CD4-positive, alpha-beta T cell treated with Interleukin-10 for 1 hour (primary cell): Measurements from ENCODE around the gene CASP8.
"Not testable (repeated sequence)": the region's sequence is repeated elsewhere in the genome, so short reads cannot be mapped to it uniquely, and the experiment has no call there.

Source experiments
- DNase-seq: peaks from one replicate; pipeline ENCODE4 v3.0.0-alpha.2; 2020

Gene CASP8

DNA sequence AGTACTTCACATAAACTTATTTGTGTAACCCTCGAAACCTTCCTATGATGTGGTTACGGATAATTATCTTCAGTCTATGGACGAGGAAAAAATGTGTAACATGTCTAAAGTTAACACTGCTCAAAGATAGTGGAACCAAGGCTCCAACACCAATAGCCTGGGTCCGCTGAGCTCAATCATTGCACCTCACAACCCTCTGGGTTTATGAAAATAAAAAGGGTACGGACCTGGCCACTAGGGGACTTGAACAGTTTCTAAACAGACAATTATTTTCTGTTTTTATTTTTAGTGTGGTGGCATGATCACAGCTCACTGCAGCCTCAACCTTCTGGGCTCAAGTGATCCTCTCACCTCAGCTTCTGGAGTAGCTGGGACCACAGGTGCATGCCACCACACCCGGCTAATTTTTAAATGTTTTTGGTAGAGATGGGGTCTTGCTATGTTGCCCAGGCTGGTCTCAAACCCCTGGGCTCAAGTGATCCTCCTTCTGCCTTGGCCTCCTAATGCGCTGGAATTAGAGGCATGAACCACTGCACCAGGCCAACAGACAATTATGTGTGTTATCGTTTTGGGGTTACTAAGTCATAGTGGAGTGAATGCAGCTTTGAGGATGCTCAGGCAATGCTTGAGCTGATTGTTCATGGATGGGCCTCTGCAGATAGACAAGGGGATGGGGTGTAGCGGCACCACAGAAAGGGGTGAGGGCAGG, 10.1 kb downstream of the CASP8 start:
- no peak for DNase-seq

DNA sequence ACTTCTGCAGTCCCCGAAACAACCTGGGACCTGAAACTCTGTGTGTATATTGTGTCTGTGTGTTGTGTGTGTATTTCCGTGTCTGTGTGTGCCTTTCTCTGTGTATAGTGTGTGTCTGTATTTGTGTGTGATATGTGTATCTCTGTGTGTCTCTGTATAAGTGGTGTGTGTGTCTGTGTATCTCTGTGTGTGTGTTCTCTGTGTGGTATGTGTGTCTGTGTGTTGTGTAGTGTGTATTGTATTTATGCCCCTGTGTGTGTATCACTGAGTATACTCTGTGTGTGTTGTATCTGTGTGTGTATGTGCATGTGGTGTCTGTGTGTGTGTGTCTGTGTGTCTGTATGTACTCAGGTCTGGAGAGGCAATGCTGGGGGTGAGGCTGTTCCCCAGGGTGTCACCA, 11.6 kb downstream of the CASP8 start:
- DNase-seq, result no peak

DNA sequence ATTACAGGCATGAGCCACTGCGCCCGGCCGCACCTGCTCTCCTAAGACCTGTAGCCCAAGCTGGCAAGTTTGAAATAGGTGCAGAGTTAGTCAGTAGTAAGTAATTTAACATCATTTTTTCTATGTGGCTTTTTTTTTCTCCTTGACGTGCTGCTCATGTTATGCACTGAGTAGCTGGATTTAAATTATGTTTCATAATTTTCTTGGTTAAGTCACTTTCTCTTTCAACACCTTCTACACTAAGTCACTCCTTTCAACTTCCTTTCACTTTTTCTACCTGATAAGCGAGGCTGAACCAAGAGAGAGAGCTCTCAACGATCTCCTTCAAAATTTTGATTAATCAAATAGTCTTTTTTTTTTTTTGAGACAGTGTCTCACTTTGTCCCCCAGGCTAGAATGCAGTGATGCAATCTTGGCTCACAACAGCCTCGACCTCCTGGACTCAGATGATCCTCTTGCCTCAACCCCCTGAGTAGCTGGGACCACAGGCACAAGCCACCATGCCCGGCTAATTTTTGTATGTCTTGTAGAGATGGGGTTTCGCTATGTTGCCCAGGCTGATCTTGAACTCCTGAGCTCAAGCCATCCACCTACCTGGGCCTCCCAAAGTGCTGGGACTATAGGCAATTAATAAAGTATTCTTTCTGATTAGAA, 13.1 kb downstream of the CASP8 start:
- DNase-seq, result no peak

DNA sequence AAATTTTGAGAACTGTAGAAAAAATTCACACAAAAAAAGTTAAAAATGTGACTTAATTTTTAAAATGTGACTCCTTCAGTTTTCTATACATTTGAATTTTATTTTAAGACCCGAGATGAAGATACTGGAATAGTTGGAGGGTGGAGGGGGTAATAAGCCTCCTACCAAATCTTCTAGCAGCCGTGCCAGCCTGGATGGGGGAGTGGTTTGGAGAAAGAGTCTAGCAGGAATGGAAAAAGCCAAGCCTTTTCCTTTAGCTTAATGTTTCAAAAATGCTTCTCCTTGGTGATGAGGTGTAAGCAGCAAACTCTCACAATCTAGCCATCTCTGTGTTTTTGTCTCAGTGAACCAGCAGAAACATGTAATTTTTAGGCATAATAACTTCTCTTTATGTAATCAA, 14.7 kb downstream of the CASP8 start:
- no peak for DNase-seq

DNA sequence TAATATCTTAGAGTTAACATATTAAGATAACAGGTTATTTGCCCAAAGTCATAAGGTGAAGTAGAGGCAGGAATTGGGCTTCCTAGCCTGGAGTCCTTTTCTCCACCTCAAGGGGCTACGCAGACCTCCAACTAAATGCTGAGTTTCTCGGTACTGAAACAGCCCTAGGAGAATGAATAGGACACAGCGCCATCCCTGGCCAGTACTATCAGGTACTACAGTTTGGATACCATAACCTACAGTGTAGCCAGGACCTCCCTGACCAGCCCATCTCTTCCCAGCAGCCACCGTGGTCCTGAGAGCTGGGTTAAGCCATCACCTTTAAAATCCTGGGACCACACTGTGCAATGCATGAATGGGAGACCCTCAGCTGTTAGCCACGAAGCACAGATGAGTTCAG, 15.7 kb downstream of the CASP8 start:
- no peak for DNase-seq

DNA sequence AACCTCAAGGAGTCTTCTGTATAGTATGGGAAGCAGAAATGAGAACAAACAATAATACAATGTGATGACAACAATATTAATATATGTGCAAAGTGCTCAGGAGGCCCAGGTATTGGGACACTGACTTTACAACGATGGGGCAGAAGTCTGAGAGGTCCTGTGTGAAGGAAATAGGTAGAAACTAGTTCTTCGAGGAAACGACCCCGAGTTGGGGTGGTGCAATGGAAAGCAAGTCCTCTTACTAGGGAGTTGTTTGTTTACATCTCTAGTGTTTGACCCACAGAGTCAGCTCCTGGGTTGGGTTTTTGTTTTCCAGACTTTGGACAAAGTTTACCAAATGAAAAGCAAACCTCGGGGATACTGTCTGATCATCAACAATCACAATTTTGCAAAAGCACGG, 16.2 kb downstream of the CASP8 start:
- DNase-seq, result no peak

DNA sequence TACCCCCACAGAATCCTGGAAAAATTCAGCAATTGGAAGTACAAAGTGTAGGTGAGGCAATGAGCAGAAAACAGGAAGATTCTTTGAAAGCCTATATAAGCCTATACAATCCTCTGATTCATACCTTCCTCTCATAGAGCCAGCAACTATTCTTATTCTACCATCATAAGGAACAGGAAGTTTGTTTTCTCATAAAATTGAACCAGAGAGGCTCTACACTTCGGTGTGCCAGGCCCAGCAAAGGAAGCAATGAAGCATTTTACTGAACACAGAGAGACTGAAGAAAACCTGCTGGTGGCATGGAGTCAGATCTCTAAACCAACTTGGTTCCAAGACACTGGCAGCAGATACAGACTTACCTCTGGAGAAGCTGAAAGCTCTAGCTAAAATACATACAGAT, 18.7 kb downstream of the CASP8 start:
- no peak for DNase-seq

DNA sequence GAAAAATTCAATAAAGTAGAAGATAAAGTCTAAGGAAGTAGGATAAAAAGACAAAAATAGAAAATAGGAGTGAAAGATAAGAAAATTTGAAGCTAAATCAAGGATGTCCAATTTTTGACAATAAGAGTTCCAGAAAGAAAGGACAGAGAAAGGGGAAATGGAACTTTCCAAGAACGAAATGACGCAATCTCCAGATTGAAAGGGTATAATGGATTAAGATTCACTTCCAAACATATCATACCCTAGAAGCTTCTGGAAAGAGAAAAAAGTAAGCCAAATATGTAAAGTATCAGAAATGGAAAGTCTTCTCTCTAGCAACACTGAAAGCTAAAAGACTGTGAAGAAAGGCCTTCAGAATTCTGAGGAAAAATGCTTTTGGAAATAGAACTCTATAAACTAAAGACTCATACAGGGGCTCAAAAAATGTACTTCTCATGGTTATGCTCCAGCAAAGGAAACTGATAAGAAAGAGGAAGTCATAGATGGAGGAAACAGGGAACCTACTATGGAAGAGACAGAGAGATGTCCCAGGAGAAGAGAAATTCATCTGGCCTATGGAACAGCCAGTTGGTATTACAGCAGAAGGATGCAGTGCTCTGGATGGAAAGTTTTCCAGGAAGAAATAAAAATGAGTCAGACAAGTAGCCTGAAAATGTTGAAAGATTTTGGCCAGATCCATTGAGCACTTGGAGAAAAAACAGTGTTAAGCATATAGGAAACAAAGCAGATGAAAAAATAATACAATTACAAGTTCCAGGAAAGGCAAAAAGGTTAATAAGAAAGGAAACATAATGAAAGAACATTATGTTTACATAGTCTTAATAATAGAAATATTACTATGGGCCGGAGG, 20.1 kb downstream of the CASP8 start:
- DNase-seq, result no peak

DNA sequence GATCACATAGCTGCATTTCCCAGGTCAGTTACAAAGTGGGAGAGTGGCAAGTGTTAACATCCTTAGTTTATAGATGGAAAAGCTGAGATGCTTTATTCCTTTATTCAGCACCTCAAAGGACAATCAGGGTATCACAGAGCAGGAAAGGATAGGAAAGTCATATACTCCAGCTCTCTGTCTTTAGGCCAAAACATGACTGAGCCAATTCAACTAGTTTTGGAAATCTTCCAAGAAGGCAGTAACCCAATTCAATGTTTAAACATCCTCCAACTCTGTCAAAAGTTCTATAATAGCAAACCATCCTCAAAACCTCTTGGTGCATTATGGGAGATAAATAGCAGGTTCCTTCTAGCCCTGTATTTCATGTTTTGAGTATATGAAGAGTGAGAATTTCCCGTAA, 25.2 kb downstream of the CASP8 start:
- no peak for DNase-seq

DNA sequence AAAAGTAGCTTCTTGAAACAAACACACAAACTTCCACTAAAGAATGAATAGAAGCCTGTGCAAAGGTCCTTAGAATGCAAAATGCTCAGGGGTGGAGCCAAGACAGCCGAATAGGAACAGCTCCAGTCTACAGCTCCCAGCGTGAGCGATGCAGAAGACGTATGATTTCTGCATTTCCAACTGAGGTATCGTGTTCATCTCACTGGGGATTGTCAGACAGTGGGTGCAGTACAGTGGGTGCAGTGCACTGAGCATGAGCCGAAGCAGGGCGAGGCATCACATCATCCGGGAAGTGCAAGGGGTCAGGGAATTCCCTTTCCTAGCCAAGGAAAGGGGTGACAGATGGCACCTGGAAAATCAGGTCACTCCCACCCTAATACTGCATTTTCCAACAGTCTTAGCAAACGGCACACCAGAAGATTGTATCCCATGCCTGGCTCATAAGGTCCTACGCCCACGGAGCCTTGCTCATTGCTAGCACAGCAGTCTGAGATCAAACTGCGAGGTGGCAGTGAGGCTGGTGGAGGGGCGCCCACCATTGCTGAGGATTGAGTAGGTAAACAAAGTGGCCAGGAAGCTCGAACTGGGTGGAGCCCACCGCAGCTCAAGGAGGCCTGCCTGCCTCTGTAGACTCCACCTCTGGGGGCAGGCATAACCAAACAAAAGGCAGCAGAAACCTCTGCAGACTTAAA, 30.3 kb downstream of the CASP8 start:
- not testable (repeated sequence) for DNase-seq

DNA sequence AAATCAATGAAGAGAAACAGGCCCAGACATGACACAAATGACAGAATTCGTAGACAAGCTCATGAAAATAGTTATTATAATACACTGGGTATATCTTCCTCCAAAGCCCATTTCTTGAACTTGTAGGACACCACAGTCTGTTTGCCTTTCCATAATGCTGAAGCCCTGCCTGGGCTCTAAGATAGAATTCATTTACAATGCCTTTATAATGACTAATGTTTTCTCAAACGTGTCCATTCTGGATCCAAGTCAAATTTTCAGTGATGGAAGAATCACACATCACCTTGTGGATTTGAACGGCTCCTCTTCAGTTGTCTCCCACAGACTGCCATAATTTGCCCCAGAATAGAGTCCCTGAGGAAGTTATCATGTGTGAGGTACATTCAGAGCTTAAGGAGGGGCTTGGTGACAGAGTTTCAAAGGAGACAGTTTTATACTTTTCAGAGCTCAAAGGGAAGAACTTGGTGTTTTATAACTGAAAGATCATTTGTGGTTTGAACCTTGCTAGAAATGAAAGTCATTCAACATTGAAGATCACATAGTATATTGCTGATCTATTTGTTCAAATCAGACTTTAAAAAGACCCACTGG, 38.2 kb downstream of the CASP8 start:
- DNase-seq, result no peak

DNA sequence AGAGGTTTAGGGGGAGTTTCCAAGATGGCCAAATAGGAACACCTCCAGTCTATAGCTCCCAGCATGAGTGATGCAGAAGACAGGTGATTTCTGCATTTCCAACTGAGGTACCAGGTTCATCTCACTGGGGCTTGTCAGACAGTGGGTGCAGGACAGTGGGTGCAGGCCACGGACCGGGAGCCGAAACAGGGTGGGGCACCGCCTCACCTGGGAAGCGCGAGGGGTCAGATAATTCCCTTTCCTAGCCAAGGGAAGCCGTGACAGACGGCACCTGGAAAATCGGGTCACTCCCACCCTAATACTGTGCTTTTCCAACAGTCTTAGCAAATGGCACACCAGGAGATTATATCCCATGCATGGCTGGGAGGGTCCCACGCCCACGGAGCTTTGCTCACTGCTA, 39.6 kb downstream of the CASP8 start:
- not testable (repeated sequence) for DNase-seq

DNA sequence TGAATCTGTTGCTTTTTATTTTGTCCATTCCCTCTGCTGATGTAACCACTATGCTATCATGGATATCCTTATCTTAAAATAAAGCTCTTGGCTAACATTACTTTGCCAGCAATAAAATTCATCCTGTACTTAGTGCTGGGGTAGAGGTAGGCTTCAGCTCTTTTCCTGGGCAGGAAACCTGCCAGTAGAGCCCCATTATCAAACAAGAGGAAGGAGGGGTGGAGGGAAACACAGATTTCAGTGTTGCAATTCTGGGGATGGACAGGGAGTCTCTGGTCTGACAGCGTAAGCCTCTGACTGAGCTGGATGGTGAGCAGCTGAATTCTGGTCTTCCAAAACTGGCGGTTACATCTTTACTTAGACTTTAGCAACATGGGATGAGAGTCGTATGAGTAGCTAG, 47.5 kb downstream of the CASP8 start:
- DNase-seq, result no peak

DNA sequence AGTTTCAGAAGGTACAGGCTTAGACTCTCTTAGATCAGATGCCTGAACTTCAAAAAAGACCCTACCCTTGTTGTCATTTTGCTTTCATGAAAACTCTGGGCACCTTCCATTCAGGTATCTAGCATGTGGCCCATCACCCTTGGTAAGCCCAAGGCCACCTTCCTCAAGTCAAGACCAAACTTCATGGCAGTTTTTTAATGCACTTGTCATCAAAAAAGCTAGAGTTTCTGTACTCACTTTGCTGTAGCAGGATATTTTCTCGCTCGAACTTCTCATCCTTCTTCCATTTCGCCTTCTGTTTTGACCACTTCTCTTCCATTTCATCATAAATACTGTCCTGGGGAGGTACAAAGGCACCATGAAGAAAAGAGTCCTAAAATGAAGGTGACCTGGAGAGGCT, 48.6 kb downstream of the CASP8 start:
- DNase-seq, result no peak

DNA sequence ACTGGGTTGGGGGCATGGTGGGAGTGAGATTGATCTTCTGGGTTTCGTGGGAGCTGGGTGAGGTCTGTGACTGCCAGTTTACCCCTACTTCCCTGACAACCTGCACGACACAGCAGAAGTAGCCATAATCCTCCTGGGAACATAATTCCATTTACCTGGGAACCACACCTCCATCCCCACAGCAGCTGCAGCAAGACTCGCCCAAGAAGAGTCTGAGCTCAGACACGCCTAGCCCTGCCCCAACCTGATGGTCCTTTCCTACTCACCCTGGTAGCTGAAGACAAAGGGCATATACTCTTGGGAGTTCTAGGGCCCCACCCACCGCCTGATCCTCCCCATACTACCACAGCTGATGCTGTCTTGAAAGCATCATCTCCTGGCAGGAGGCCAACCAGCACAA, 53.0 kb downstream of the CASP8 start:
- no peak for DNase-seq

DNA sequence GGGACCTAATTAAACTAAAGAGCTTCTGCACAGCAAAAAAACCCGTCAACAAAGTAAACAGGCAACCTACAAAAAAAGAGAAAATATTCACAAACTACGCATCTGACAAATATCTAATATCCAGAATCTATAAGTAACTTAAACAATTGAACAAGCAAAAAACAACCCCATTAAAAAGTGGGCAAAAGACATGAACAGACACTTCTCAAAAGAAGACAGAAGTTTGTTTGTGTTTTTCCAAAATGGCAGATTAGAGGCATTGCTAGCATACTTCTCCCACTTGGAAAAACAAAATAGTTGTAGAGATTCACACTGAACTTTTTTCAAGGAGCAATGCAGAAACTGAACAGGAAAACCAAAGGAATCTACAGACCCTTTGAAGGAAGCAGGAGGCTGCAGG, 59.2 kb downstream of the CASP8 start:
- DNase-seq, result no peak

DNA sequence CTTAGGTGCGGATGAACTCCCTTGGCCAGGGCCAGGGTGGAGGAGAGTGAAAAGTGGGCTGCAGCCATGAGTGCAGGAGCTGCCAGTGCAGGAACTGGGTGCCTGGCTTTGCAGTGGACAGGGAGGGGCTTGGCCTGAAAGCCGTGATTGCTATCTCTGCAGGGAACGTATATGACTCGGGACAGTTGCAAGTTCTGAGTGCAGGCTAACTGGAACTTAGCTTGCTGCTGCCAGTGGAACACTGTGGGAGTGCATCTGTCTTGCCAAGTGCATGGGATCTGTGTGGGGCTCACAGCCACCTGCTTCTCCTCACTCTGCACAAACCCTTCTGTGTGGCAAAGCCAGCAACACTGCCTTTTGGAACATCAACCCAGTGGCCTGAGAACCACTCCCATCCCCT, 59.9 kb downstream of the CASP8 start:
- no peak for DNase-seq

DNA sequence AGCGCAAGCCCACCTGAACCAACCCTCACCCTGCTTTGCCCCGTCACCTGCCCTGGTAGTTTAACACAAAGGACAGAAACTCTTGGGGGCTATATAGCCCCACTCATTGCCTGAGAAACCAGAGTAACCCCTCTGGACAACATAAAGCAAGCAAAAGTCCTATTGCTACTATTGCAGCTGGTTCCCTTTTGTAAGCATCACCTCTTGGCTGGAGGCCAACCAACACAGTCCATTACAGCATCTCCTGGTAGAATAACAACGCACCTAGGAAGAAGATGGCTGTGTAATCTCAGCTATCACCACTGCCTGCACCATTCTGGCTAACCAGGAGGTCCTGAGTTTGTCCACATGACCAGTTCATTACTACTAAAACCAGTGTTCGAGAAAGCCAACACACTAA, 60.4 kb downstream of the CASP8 start:
- no peak for DNase-seq

DNA sequence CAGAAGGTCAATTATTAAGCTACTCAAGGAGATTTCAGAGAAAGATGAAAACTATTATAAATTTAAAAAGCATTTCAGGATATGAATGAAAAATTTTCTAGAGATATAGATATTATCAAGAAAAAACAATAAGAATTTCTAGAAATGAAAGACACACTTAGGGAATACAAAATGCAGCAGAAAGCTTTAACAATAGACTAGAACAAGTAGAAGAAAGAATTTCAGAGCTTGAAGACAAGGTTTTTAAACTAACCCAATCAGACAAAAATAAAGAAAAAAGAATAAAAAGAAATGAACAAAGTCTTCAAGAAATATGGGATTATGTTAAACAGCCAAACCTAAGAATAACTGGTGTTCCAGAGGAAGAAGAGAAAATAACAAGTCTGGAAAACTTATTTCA, 62.4 kb downstream of the CASP8 start:
- DNase-seq, result no peak

DNA sequence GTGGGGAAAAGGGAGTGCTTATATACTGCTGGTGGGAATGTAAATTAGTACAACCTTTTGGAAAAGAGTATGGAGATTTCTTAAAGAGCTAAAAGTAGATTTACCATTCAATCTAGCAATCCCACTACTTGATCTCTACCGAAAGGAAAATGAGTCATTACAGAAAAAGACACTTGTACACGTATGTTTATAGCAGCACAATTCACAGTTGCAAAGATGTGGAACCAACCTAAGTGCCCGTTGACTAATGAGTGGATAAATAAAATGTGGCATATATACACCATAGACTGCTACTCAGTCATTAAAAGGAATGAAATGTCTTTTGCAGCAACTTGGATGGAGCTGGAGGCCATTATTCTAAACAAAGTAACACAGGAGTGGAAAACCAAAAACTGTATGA, 67.3 kb downstream of the CASP8 start:
- DNase-seq, result no peak

DNA sequence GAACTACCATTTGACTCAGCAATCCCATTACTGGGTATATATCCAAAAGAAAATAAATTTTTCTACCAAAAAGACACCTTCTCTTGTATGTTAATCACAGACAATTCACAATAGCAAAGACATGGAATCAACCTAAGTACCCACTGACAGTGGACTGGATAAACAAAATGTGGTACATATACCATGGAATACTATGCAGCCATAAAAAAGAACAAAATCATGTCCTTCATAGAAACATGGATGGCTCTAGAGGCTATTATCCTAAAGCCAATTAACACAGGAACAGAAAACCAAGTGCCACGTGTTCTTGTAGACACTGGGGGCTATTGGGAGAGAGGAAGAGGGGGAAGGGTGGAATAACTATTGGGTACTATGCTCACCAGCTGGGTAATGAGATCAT, 69.1 kb downstream of the CASP8 start:
- DNase-seq, result no peak
